GM19025 (cell line): ENCODE measurements around the gene EWSR1.
"Not testable (repeated sequence)": the region's sequence is repeated elsewhere in the genome, so short reads cannot be mapped to it uniquely, and the experiment has no call there.

Source experiments
- ATAC-seq: cut with Tn5 transposase; IDR thresholded peaks from one replicate; pipeline ENCODE4 v1.9.1; 2021; ENCODE audit warnings: mild to moderate bottlenecking, low read depth, moderate library complexity; ENCODE audit not compliant: unreplicated experiment

EWSR1 gene

GRCh38 chr22:29334696-29335344 is 66.8 kb downstream of the EWSR1 start:
- ATAC-seq: no peak

- ATAC-seq: no peak
Observed at GRCh38 chr22:29335656-29336055, 67.6 kb downstream of the EWSR1 start.

- no peak for ATAC-seq
Observed at GRCh38 chr22:29336751-29337490, 68.9 kb downstream of the EWSR1 start.

GRCh38 chr22:29337631-29338284 is 69.7 kb downstream of the EWSR1 start:
- no peak for ATAC-seq

GRCh38 chr22:29338398-29338797 is 70.3 kb downstream of the EWSR1 start:
- ATAC-seq: no peak

- no peak for ATAC-seq
Observed at GRCh38 chr22:29339381-29340235, 71.5 kb downstream of the EWSR1 start.

- ATAC-seq: no peak
Observed at GRCh38 chr22:29340566-29340965, 72.5 kb downstream of the EWSR1 start.

- no peak for ATAC-seq
Observed at GRCh38 chr22:29341056-29341848, 73.2 kb downstream of the EWSR1 start.

GRCh38 chr22:29341849-29342127 is 73.7 kb downstream of the EWSR1 start:
- ATAC-seq: no peak

GRCh38 chr22:29342177-29342576 is 74.1 kb downstream of the EWSR1 start:
- ATAC-seq: no peak

- no peak for ATAC-seq
Observed at GRCh38 chr22:29342577-29343312, 74.7 kb downstream of the EWSR1 start.

GRCh38 chr22:29343313-29343805 is 75.3 kb downstream of the EWSR1 start:
- ATAC-seq: no peak

- no peak for ATAC-seq
Observed at GRCh38 chr22:29344137-29344536, 76.1 kb downstream of the EWSR1 start.

- ATAC-seq: not testable (repeated sequence)
Observed at GRCh38 chr22:29344889-29345288, 76.8 kb downstream of the EWSR1 start.

GRCh38 chr22:29345932-29346331 is 77.9 kb downstream of the EWSR1 start:
- ATAC-seq: no peak

GRCh38 chr22:29346659-29347058 is 78.6 kb downstream of the EWSR1 start:
- no peak for ATAC-seq

- ATAC-seq: no peak
Observed at GRCh38 chr22:29348041-29348440, 80.0 kb downstream of the EWSR1 start.

- ATAC-seq: no peak
Observed at GRCh38 chr22:29348956-29349355, 80.9 kb downstream of the EWSR1 start.
